ACHN (cell line): ENCODE data around the gene MEGF6.

Source experiments
- DNase-seq: peaks from one replicate; pipeline ENCODE4 v3.0.0-alpha.2; 2015
- in situ Hi-C: cut with HindIII; loops from 2 replicates; pipeline ENCODE4 v1.10.0; 2017; ENCODE audit warnings: low sequenced_read_pairs, low pct_ligation_motif_present, low pct_unique_long_range_greater_than_20kb

MEGF6 gene

GRCh38 chr1:3465091-3465934 lies 146.0 kb downstream of the MEGF6 start:
- in situ Hi-C loops = no loop called here
- DNase-seq = no peak

GRCh38 chr1:3464649-3465025 lies 146.7 kb downstream of the MEGF6 start:
- no peak for DNase-seq
- in situ Hi-C loops = no loop called here

GRCh38 chr1:3463891-3464648 lies 147.2 kb downstream of the MEGF6 start:
- DNase-seq = no peak
- in situ Hi-C loops = no loop called here

- no peak for DNase-seq
- in situ Hi-C loops = no loop called here
Measured at GRCh38 chr1:3463408-3463863, 147.9 kb downstream of the MEGF6 start.

- no peak for DNase-seq
- in situ Hi-C loops = no loop called here
Measured at GRCh38 chr1:3463013-3463385, 148.3 kb downstream of the MEGF6 start.

GRCh38 chr1:3462356-3463012 lies 148.8 kb downstream of the MEGF6 start:
- DNase-seq = no peak
- in situ Hi-C loops = no loop called here

- in situ Hi-C loops = no loop called here
- DNase-seq = no peak
Measured at GRCh38 chr1:3461934-3462275, 149.4 kb downstream of the MEGF6 start.

- DNase-seq = no peak
- in situ Hi-C loops = no loop called here
Measured at GRCh38 chr1:3461238-3461933, 149.9 kb downstream of the MEGF6 start.

GRCh38 chr1:3460672-3461131 lies 150.6 kb downstream of the MEGF6 start:
- in situ Hi-C loops = no loop called here
- DNase-seq = no peak

GRCh38 chr1:3459940-3460671 lies 151.2 kb downstream of the MEGF6 start:
- DNase-seq = no peak
- in situ Hi-C loops = no loop called here

- in situ Hi-C loops = no loop called here
Measured at GRCh38 chr1:3459051-3459908, 152.0 kb downstream of the MEGF6 start.

GRCh38 chr1:3457910-3458883 lies 153.1 kb downstream of the MEGF6 start:
- in situ Hi-C loops = no loop called here
- no peak for DNase-seq

More at GRCh38 chr1:3459051-3459908, 152.0 kb downstream of the MEGF6 start:
- DNase-seq = peak; percentile 23

GRCh38 chr1:3456964-3457909 lies 154.1 kb downstream of the MEGF6 start:
- in situ Hi-C loops = no loop called here
- no peak for DNase-seq

- in situ Hi-C loops = no loop called here
- DNase-seq = no peak
Measured at GRCh38 chr1:3456449-3456963, 154.8 kb downstream of the MEGF6 start.
